Activated CD4-positive, alpha-beta T cell treated with anti-CD3 and anti-CD28 coated beads, Interleukin-2, amount 10 ng/mL, durations not matched to agents 7 days and 5 days (primary cell): ENCODE data around the gene ECT2. TPM values are rescaled to one million over a fixed set of nuclear protein-coding genes. Genes with fewer than 3 reads are reported as not detected.
A peak's percentile ranks its signal among the peaks of the same experiment; 100 is the strongest.
"Not testable (repeated sequence)": the region's sequence is repeated elsewhere in the genome, so short reads cannot be mapped to it uniquely, and the experiment has no call there.

Experiments used
- CTCF ChIA-PET: fragments of 350-600 bp; sonication (Branson Sonifier 250); formaldehyde crosslinking; loops from one replicate; lab custom pipeline; 2021; ENCODE audit warnings: antibody characterized with exemption; lab: Charles Lee
- POLR2A ChIA-PET: fragments of 350-600 bp; sonication (Branson Sonifier 250); formaldehyde crosslinking; loops from one replicate; lab custom pipeline; 2021; ENCODE audit warnings: antibody characterized with exemption; lab: Charles Lee
- DNase-seq: peaks from one replicate; pipeline ENCODE4 v3.0.0-alpha.2; 2020
- H3K27ac Mint-ChIP-seq: one replicate; pipeline ENCODE4 v1.8.0; 2021; ENCODE audit warnings: mild to moderate bottlenecking, moderate library complexity, mixed read lengths
- H3K27me3 Mint-ChIP-seq: one replicate; pipeline ENCODE4 v1.8.0; 2021; ENCODE audit warnings: mixed read lengths
- H3K36me3 Mint-ChIP-seq: one replicate; pipeline ENCODE4 v1.8.0; 2021; ENCODE audit warnings: low read depth, mixed read lengths
- H3K4me1 Mint-ChIP-seq: one replicate; pipeline ENCODE4 v1.8.0; 2021; ENCODE audit warnings: mixed read lengths
- H3K4me3 Mint-ChIP-seq: one replicate; pipeline ENCODE4 v1.8.0; 2021; ENCODE audit warnings: mild to moderate bottlenecking, moderate library complexity, mixed read lengths
- H3K9me3 Mint-ChIP-seq: one replicate; pipeline ENCODE4 v1.8.0; 2021; ENCODE audit warnings: mixed read lengths
- total RNA-seq, 2 experiments: library from RNA; stranded (reverse); gene quantifications; one replicate each; pipeline ENCODE4 v1.2.3, GENCODE V29; 2021

The ECT2 gene
- total RNA-seq = 10 to 100 TPM; 56.0 to 60.2 TPM

- peak; percentile 99 for DNase-seq
- Mint-ChIP-seq H3K27me3 (peaks cover 9% of the 10 kb centered on the region), H3K4me1 (peaks cover 43% of the 10 kb centered on the region), H3K4me3 (peak within 1 kb of the TSS; percentile 95), H3K9me3 (no peaks in the 10 kb centered on the region), H3K36me3 (peaks cover 36% of the 10 kb centered on the region), H3K27ac (peak within 1 kb of the TSS; percentile 99)
- CTCF ChIA-PET = interaction anchor here (0.6 to 2.3 kb wide), 12 partner anchors 11 to 448 kb away, joined by 3 to 11 read pairs (median 3); partner anchors contain the start of genes NCEH1 and TNFSF10
- POLR2A ChIA-PET = interaction anchor here (0.5 to 0.7 kb wide), 3 partner anchors 40 to 1295 kb away, joined by 3 read pairs; no protein-coding TSS in a partner anchor
These were observed at the start of gene ECT2 for GRCh38 chr3:172750368-172751174. ECT2 (plus strand) TSS chr3:172750726; CDS start chr3:172754531, 3,805 bp downstream.

GRCh38 chr3:172700936-172701455, 49.5 kb upstream of the ECT2 start:
- H3K36me3 Mint-ChIP-seq = no peaks in the 10 kb centered on the region
- ChIA-PET CTCF (interaction anchor here (0.6 to 2.3 kb wide), 3 partner anchors 9 to 90 kb away, joined by 3 to 8 read pairs (median 7); partner anchors contain the start of gene NCEH1), POLR2A (no interaction called here)
- no peaks in the 10 kb centered on the region for H3K27me3 Mint-ChIP-seq
- H3K9me3 Mint-ChIP-seq = no peaks in the 10 kb centered on the region
- H3K4me3 Mint-ChIP-seq = no peak overlapping the region
- H3K27ac Mint-ChIP-seq = no peak overlapping the region
- peaks cover 5% of the 10 kb centered on the region for H3K4me1 Mint-ChIP-seq
- no peak for DNase-seq

- H3K36me3 Mint-ChIP-seq = no peaks in the 10 kb centered on the region
- no peak overlapping the region for H3K4me3 Mint-ChIP-seq
- H3K4me1 Mint-ChIP-seq = peaks cover 5% of the 10 kb centered on the region
- ChIA-PET POLR2A (no interaction called here), CTCF (interaction anchor here (1.7 to 2.3 kb wide), 3 partner anchors 9 to 35 kb away, joined by 4 to 8 read pairs (median 7); partner anchors contain the start of gene NCEH1)
- DNase-seq = no peak
- no peak overlapping the region for H3K27ac Mint-ChIP-seq
- H3K27me3 Mint-ChIP-seq = no peaks in the 10 kb centered on the region
- H3K9me3 Mint-ChIP-seq = no peaks in the 10 kb centered on the region
These were observed 48.8 kb upstream of the ECT2 start for GRCh38 chr3:172701751-172702150.

- Mint-ChIP-seq H3K27me3 (no peaks in the 10 kb centered on the region), H3K9me3 (no peaks in the 10 kb centered on the region), H3K27ac (no peak overlapping the region), H3K36me3 (no peaks in the 10 kb centered on the region), H3K4me3 (no peak overlapping the region), H3K4me1 (peaks cover 5% of the 10 kb centered on the region)
- DNase-seq = no peak
- CTCF ChIA-PET = interaction anchor here (1.7 to 2.3 kb wide), 2 partner anchors 10 to 36 kb away, joined by 4 to 8 read pairs; no protein-coding TSS in a partner anchor
- POLR2A ChIA-PET = no interaction called here
These were observed 48.3 kb upstream of the ECT2 start for GRCh38 chr3:172702256-172702655.

- POLR2A ChIA-PET = not testable (repeated sequence)
- CTCF ChIA-PET = interaction anchor here (0.6 to 1.7 kb wide), 2 partner anchors 12 to 36 kb away, joined by 4 read pairs; no protein-coding TSS in a partner anchor
These were observed 47.8 kb upstream of the ECT2 start for GRCh38 chr3:172702731-172703130.

GRCh38 chr3:172704001-172704400, 46.5 kb upstream of the ECT2 start:
- H3K36me3 Mint-ChIP-seq = no peaks in the 10 kb centered on the region
- POLR2A ChIA-PET = no interaction called here

More at GRCh38 chr3:172702731-172703130, 47.8 kb upstream of the ECT2 start:
- not testable (repeated sequence) for H3K9me3 Mint-ChIP-seq, H3K27me3 Mint-ChIP-seq, H3K27ac Mint-ChIP-seq, H3K4me1 Mint-ChIP-seq, H3K4me3 Mint-ChIP-seq, H3K36me3 Mint-ChIP-seq, DNase-seq

GRCh38 chr3:172705170-172705569, 45.4 kb upstream of the ECT2 start:
- DNase-seq = no peak
- no peaks in the 10 kb centered on the region for H3K36me3 Mint-ChIP-seq
- peaks cover 23% of the 10 kb centered on the region for H3K4me1 Mint-ChIP-seq
- ChIA-PET CTCF (no interaction called here), POLR2A (no interaction called here)
- no peaks in the 10 kb centered on the region for H3K27me3 Mint-ChIP-seq
- no peak overlapping the region for H3K27ac Mint-ChIP-seq
- H3K4me3 Mint-ChIP-seq = no peak overlapping the region
- no peaks in the 10 kb centered on the region for H3K9me3 Mint-ChIP-seq

More at GRCh38 chr3:172704001-172704400, 46.5 kb upstream of the ECT2 start:
- DNase-seq = no peak
- Mint-ChIP-seq H3K4me3 (no peak overlapping the region), H3K9me3 (no peaks in the 10 kb centered on the region), H3K27me3 (no peaks in the 10 kb centered on the region), H3K4me1 (peaks cover 11% of the 10 kb centered on the region), H3K27ac (no peak overlapping the region)
- CTCF ChIA-PET = no interaction called here

- H3K27me3 Mint-ChIP-seq = peaks cover 3% of the 10 kb centered on the region
- POLR2A ChIA-PET = no interaction called here
- H3K36me3 Mint-ChIP-seq = no peaks in the 10 kb centered on the region
- H3K9me3 Mint-ChIP-seq = no peaks in the 10 kb centered on the region
- H3K4me3 Mint-ChIP-seq = no peak overlapping the region
- no peak overlapping the region for H3K27ac Mint-ChIP-seq
- H3K4me1 Mint-ChIP-seq = peaks cover 29% of the 10 kb centered on the region
- DNase-seq = no peak
- CTCF ChIA-PET = interaction anchor here (0.6 kb wide), 1 partner anchor 374 kb away, joined by 3 read pairs; no protein-coding TSS in a partner anchor
These were observed 43.5 kb upstream of the ECT2 start for GRCh38 chr3:172707030-172707429.

- ChIA-PET POLR2A (no interaction called here), CTCF (interaction anchor here (1.0 kb wide), 1 partner anchor 10 kb away, joined by 3 read pairs; no protein-coding TSS in a partner anchor)
- Mint-ChIP-seq H3K4me3 (no peak overlapping the region), H3K4me1 (peaks cover 29% of the 10 kb centered on the region), H3K9me3 (no peaks in the 10 kb centered on the region), H3K27me3 (peaks cover 3% of the 10 kb centered on the region), H3K36me3 (no peaks in the 10 kb centered on the region), H3K27ac (no peak overlapping the region)
- no peak for DNase-seq
These were observed 42.6 kb upstream of the ECT2 start for GRCh38 chr3:172707967-172708366.

- H3K27ac Mint-ChIP-seq = no peak overlapping the region
These were observed 41.4 kb upstream of the ECT2 start for GRCh38 chr3:172708921-172709773.

GRCh38 chr3:172709774-172710663, 40.5 kb upstream of the ECT2 start:
- DNase-seq = peak; percentile 7
- H3K36me3 Mint-ChIP-seq = no peaks in the 10 kb centered on the region

More at GRCh38 chr3:172708921-172709773, 41.4 kb upstream of the ECT2 start:
- Mint-ChIP-seq H3K9me3 (no peaks in the 10 kb centered on the region), H3K27me3 (peaks cover 6% of the 10 kb centered on the region), H3K36me3 (no peaks in the 10 kb centered on the region), H3K4me3 (peak overlapping the region; percentile 83), H3K4me1 (peaks cover 26% of the 10 kb centered on the region)
- ChIA-PET CTCF (interaction anchor here (0.8 to 3.1 kb wide), 4 partner anchors 8 to 41 kb away, joined by 3 to 10 read pairs (median 4); no protein-coding TSS in a partner anchor), POLR2A (no interaction called here)
- DNase-seq = no peak

More at GRCh38 chr3:172709774-172710663, 40.5 kb upstream of the ECT2 start:
- Mint-ChIP-seq H3K4me3 (peak overlapping the region; percentile 83), H3K4me1 (peaks cover 26% of the 10 kb centered on the region), H3K27ac (peak overlapping the region; percentile 82), H3K27me3 (peaks cover 6% of the 10 kb centered on the region), H3K9me3 (no peaks in the 10 kb centered on the region)
- ChIA-PET CTCF (interaction anchor here (0.6 to 3.1 kb wide), 10 partner anchors 9 to 1109 kb away, joined by 3 to 11 read pairs (median 4); partner anchors contain the start of gene ECT2), POLR2A (interaction anchor here (0.9 kb wide), 1 partner anchor 40 kb away, joined by 3 read pairs; the partner anchor contains the start of gene ECT2)
